Kidney (tissue), 14 donors: ENCODE data around the gene CRIP2. TPM values are rescaled to one million over a fixed set of nuclear protein-coding genes. Genes with fewer than 3 reads are reported as not detected.

Source experiments
- DNase-seq, 5 donors: peaks; one replicate each; pipeline ENCODE4 v3.0.0-alpha.2; 2013 to 2020
- FAIRE-seq: peaks from 2 replicates; lab custom pipeline; 2012; peaks lifted over from hg19 to GRCh38; lab: Jason Lieb, UNC
- H3K27ac ChIP-seq, 2 donors: one replicate each; pipeline ENCODE4 v1.7.0; 2013; ENCODE audit warnings: low read depth in 2 of 2, low read length in 2 of 2, inconsistent platforms in 1 of 2
- H3K27me3 ChIP-seq: one replicate; pipeline ENCODE4 v1.7.1; 2013; ENCODE audit warnings: low read length, inconsistent platforms; ENCODE audit not compliant: control insufficient read depth, insufficient read depth
- H3K36me3 ChIP-seq, 3 donors: one replicate each; pipeline versions ENCODE4 v1.7.0 to v1.7.1; 2013; ENCODE audit warnings: low read length in 3 of 3, control low read depth in 1 of 3, inconsistent platforms in 1 of 3; ENCODE audit not compliant: insufficient read depth in 3 of 3, control insufficient read depth in 2 of 3
- H3K4me1 ChIP-seq, 3 donors: one replicate each; pipeline versions ENCODE4 v1.7.0 to v1.7.1; 2013; ENCODE audit warnings: low read length in 3 of 3, inconsistent platforms in 1 of 3, low read depth in 1 of 3; ENCODE audit not compliant: control insufficient read depth in 2 of 3, insufficient read depth in 2 of 3
- H3K4me3 ChIP-seq, 3 donors: one replicate each; pipeline versions ENCODE4 v1.7.0 to v1.8.1; 2013; ENCODE audit warnings: low read length in 3 of 3, control low read depth in 1 of 3, inconsistent platforms in 1 of 3
- H3K9ac ChIP-seq, 3 donors: one replicate each; pipeline versions ENCODE4 v1.7.0 to v1.7.1; 2013; ENCODE audit warnings: low read length in 3 of 3, control low read depth in 1 of 3, inconsistent platforms in 1 of 3
- H3K9me3 ChIP-seq, 3 donors: one replicate each; pipeline versions ENCODE4 v1.7.0 to v1.7.1; 2013; ENCODE audit warnings: low read length in 3 of 3, control low read depth in 1 of 3, inconsistent platforms in 1 of 3; ENCODE audit not compliant: control insufficient read depth in 2 of 3, insufficient read depth in 1 of 3
- intact Hi-C: fragments of 100-400 bp; cut with DNase I; formaldehyde crosslinking; loops from one replicate; pipeline ENCODE4 v1.11.1; 2022
- polyA plus RNA-seq: library from polyadenylated mRNA; stranded (reverse); fragments of 350-450 nt; fragmentation: Illumina TruSeq; extraction: RNeasy Lipid Tissue Mini Kit (QIAGEN cat#74804); gene quantifications from one replicate; pipeline ENCODE4 v1.2.3, GENCODE V29; 2014; ENCODE audit warnings: low read depth, low replicate concordance; ENCODE audit not compliant: insufficient read depth
- total RNA-seq: library from RNA; stranded (reverse); fragmentation: NEBNext Ultra II Directional; extraction: Animal tissue kit (Norgen Biotek cat#: 25700); gene quantifications from one replicate; pipeline ENCODE4 v1.2.1, GENCODE V29; 2021
- TF ChIP-seq, protein P1 (sequence below): IDR thresholded peaks from 3 replicates; pipeline ENCODE4 v1.5.1; 2012; ENCODE audit warnings: mild to moderate bottlenecking, moderate library complexity, borderline replicate concordance; ENCODE audit not compliant: insufficient read depth; ENCODE audit errors: extremely low read depth
- donor health status: control.
- donor health status: control.
- donor health status: control.
- donor health status: control.
- donor health status: control.
- donor health status: DM: yes; HTN: yes; CAD: no.
- donor health status: Normal renal cell carcinoma (clear cell type).

CRIP2 gene
- total and polyA plus RNA-seq, 2 donors from 2014 or later = 338 to 357 TPM

DNA sequence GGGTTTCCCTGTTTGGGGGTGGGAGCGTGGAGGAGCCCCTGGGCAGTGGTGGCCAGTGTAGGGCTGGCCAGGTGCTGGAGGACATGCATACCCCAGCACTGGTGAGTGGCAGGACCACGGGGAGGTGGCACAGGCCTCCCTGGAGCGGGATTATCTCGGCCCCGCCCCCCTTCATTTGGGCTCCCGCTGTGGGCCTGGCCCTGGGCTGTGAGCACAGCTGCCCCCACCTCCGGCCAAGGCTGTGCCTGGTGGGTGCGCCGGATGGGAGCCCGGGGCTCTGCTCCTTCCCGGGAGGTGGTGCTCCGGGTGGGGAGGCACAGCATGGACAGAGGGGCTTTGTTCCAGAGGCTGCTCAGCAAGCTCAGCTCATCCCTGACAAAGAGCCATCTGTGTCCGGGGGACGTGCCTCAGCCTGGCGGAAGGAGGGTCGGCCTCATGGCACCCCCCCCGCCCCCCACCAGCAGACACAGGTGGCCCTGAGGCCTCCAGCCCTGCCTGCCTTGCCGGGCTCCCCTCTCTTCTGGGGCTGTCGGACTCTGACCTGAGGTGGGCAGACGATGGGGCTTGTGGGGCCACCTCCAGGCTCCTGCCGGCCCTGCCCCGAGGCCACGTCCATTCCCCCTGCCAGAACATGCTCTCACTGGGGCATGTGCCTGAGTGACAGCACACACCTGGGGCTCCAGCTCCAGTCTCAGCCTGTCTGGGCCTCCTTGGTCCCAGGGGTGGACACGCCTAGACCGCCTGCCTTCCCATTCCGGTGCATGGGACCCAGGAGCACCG is 24.8 kb downstream of the CRIP2 start:
- Histone ChIP-seq H3K4me1 (no peaks in the 10 kb centered on the region), H3K27ac (no peak overlapping the region), H3K9ac (no peak overlapping the region), H3K27me3 (no peaks in the 10 kb centered on the region), H3K4me3 (no peak overlapping the region), H3K36me3 (no peaks in the 10 kb centered on the region), H3K9me3 (no peaks in the 10 kb centered on the region)
- intact Hi-C loops = no loop called here
- TF ChIP-seq, protein P1, sequence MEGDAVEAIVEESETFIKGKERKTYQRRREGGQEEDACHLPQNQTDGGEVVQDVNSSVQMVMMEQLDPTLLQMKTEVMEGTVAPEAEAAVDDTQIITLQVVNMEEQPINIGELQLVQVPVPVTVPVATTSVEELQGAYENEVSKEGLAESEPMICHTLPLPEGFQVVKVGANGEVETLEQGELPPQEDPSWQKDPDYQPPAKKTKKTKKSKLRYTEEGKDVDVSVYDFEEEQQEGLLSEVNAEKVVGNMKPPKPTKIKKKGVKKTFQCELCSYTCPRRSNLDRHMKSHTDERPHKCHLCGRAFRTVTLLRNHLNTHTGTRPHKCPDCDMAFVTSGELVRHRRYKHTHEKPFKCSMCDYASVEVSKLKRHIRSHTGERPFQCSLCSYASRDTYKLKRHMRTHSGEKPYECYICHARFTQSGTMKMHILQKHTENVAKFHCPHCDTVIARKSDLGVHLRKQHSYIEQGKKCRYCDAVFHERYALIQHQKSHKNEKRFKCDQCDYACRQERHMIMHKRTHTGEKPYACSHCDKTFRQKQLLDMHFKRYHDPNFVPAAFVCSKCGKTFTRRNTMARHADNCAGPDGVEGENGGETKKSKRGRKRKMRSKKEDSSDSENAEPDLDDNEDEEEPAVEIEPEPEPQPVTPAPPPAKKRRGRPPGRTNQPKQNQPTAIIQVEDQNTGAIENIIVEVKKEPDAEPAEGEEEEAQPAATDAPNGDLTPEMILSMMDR = no peak
- no peak for FAIRE-seq
- peak in 3 of 5 donors; percentile 12 to 71 (median 69) for DNase-seq

DNA sequence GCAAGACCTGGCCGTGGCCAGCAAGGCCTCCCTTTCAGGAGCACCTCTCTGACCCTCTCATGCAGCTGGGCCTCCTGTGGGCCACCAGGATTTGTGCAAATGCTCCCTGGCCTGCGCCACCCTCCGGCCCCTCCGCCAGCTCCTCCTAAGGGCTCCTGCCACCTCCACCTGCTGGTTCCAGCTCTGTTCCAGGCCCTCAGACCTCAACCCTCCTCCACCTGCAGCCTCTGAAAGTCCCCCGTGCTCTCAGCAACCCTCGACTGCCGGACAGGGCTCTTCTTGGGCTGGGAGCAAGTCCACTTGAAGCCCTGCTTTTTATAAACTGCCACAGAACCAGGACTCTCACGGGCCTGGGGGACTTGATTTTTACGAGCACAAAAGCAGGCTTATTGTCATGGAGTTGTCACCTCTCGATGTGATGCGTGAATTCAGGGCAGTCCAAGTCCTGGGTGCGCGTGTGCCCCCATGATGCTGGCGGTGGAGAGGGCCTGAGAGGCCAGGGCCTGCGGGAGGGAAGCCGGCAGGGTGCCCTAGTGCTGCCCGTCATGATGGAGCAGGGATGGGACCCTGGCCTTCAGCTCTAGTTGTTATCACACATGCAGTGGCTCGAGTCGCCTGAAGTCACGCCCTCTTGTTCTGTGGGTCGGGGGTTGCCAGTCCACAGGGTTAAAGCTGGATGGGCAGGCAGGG is 25.6 kb downstream of the CRIP2 start:
- Histone ChIP-seq H3K36me3 (no peaks in the 10 kb centered on the region), H3K27me3 (no peaks in the 10 kb centered on the region), H3K9ac (no peak overlapping the region), H3K4me1 (no peaks in the 10 kb centered on the region), H3K9me3 (no peaks in the 10 kb centered on the region), H3K27ac (no peak overlapping the region), H3K4me3 (no peak overlapping the region)
- intact Hi-C loops = no loop called here
- DNase-seq (peak in 2 of 5 donors; percentile 55 to 66), FAIRE-seq (no peak)
- TF ChIP-seq, protein P1 = no peak

DNA sequence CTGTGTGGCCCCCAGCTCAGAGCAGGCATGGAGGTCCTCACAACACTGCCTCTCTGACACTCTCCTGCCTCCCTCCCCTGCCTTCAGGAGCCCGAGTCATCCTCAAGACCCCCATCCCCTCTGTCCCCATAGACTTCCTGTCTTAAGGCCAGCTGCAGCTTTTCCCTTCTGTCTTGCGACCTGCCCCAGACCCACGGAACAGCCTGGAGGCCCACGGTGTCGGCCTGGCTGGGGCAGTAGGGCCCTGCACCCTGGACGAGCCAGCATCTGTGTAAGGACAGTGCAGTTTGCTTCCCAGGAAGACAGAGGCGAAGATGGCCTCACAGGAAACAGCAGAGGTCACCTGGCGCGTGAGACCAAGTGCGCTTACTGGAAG is 26.1 kb downstream of the CRIP2 start:
- TF ChIP-seq, protein P1 = no peak
- Histone ChIP-seq H3K9me3 (no peaks in the 10 kb centered on the region), H3K27me3 (no peaks in the 10 kb centered on the region), H3K36me3 (no peaks in the 10 kb centered on the region), H3K4me3 (no peak overlapping the region), H3K27ac (no peak overlapping the region), H3K4me1 (no peaks in the 10 kb centered on the region), H3K9ac (no peak overlapping the region)
- FAIRE-seq (no peak), DNase-seq (peak in 1 of 5 donors; percentile 50)
- intact Hi-C loops = no loop called here
